B cell (primary cell): ENCODE data around the gene TMCC3. TPM values are rescaled to one million over a fixed set of nuclear protein-coding genes. Genes with fewer than 3 reads are reported as not detected.

Experiments
- ATAC-seq: fragments of 200-7000 bp; cut with Tn5 transposase; one replicate; pipeline ENCODE4 v1.10.0; 2021; ENCODE audit warnings: low read depth, mild to moderate bottlenecking, moderate number of reproducible peaks, moderate library complexity
- CTCF ChIA-PET: fragments of 350-600 bp; sonication (Branson Sonifier 250); formaldehyde crosslinking; loops from one replicate; lab custom pipeline; 2021; ENCODE audit warnings: antibody characterized with exemption, inconsistent platforms; lab: Charles Lee
- POLR2A ChIA-PET: fragments of 350-600 bp; sonication (Branson Sonifier 250); formaldehyde crosslinking; loops from one replicate; lab custom pipeline; 2021; ENCODE audit warnings: antibody characterized with exemption; lab: Charles Lee
- DNase-seq: peaks from one replicate; pipeline ENCODE4 v3.0.0; 2013
- H2AFZ ChIP-seq: 2 replicates; pipeline ENCODE4 v1.6.1; 2012; ENCODE audit warnings: mild to moderate bottlenecking, low read depth, low read length; ENCODE audit not compliant: insufficient read depth, poor library complexity, severe bottlenecking
- H3K27ac ChIP-seq, 2 donors: 1 replicate in 1 of 2; 2 replicates in 1 of 2; pipeline ENCODE4 v1.5.1; 2012 to 2013; ENCODE audit warnings: low read length in 2 of 2, mild to moderate bottlenecking in 2 of 2, moderate library complexity in 1 of 2
- H3K27me3 ChIP-seq, 4 experiments: fragments of 200-600 bp in 1 of 4; sonication (generic) in 1 of 4; replicated peaks in 1 of 4; 1 replicate in 2 of 4; 2 replicates in 2 of 4; pipeline versions ENCODE4 v1.6.1 to v1.7.0; 2013 to 2016; ENCODE audit warnings: low read length in 3 of 4, mild to moderate bottlenecking in 2 of 4, mixed read lengths in 1 of 4, moderate library complexity in 1 of 4; ENCODE audit not compliant: insufficient read depth in 4 of 4, control insufficient read depth in 3 of 4; ENCODE audit errors: control extremely low read depth in 1 of 4
- H3K36me3 ChIP-seq, 2 experiments: replicated peaks in 1 of 2; 1 replicate in 1 of 2; 2 replicates in 1 of 2; pipeline versions ENCODE4 v1.6.1 to v1.7.1; 2013; ENCODE audit warnings: low read length in 1 of 2; ENCODE audit not compliant: insufficient read depth in 2 of 2, control insufficient read depth in 1 of 2; ENCODE audit errors: control extremely low read depth in 1 of 2, extremely low read depth in 1 of 2
- H3K4me1 ChIP-seq, 2 donors: fragments of 200-600 bp in 1 of 2; sonication (generic) in 1 of 2; 1 replicate in 1 of 2; 2 replicates in 1 of 2; pipeline versions ENCODE4 v1.5.1 to v1.6.1; 2013 to 2017; ENCODE audit warnings: low read length in 2 of 2; ENCODE audit not compliant: control insufficient read depth in 2 of 2, insufficient read depth in 2 of 2
- H3K4me2 ChIP-seq: replicated peaks from 2 replicates; pipeline ENCODE3; 2012; ENCODE audit warnings: mild to moderate bottlenecking, low read depth, low read length; ENCODE audit not compliant: poor library complexity, severe bottlenecking
- H3K4me3 ChIP-seq, 5 experiments: fragments of 200-600 bp in 1 of 5; sonication (generic) in 1 of 5; 1 replicate in 3 of 5; 2 replicates in 2 of 5; pipeline versions ENCODE4 v1.5.1 to v1.7.0; 2011 to 2016; ENCODE audit warnings: low read length in 4 of 5, mild to moderate bottlenecking in 4 of 5, low read depth in 2 of 5, control low read depth in 1 of 5, moderate library complexity in 1 of 5; ENCODE audit not compliant: insufficient read depth in 1 of 5; ENCODE audit errors: control extremely low read depth in 1 of 5, extremely low read depth in 1 of 5
- H3K79me2 ChIP-seq: fragments of 200-600 bp; sonication (generic); one replicate; pipeline ENCODE4 v1.6.0; 2016; ENCODE audit warnings: low read length; ENCODE audit not compliant: control insufficient read depth, insufficient read depth
- H3K9ac ChIP-seq: fragments of 200-600 bp; sonication (generic); 2 replicates; pipeline ENCODE4 v1.6.1; 2017; ENCODE audit warnings: mild to moderate bottlenecking, low read length, moderate library complexity
- H3K9me3 ChIP-seq, 3 donors: one replicate each; pipeline versions ENCODE4 v1.6.1 to v1.7.1; 2013; ENCODE audit warnings: low read length in 2 of 3; ENCODE audit not compliant: control insufficient read depth in 2 of 3, insufficient read depth in 1 of 3; ENCODE audit errors: control extremely low read depth in 1 of 3
- H4K20me1 ChIP-seq: 2 replicates; pipeline ENCODE4 v1.6.0; 2012; ENCODE audit warnings: mild to moderate bottlenecking, low read length; ENCODE audit not compliant: insufficient read depth, control insufficient read depth, poor library complexity, severe bottlenecking
- H3K27ac Mint-ChIP-seq: one replicate; pipeline ENCODE4 v1.8.0; 2021; ENCODE audit warnings: mixed read lengths
- H3K27me3 Mint-ChIP-seq: one replicate; pipeline ENCODE4 v1.8.0; 2021; ENCODE audit warnings: mixed read lengths
- H3K4me1 Mint-ChIP-seq: one replicate; pipeline ENCODE4 v1.8.0; 2021; ENCODE audit warnings: mixed read lengths
- H3K4me3 Mint-ChIP-seq: one replicate; pipeline ENCODE4 v1.8.0; 2021; ENCODE audit warnings: mixed read lengths
- H3K9me3 Mint-ChIP-seq: one replicate; pipeline ENCODE4 v1.8.0; 2022; ENCODE audit warnings: mixed read lengths; ENCODE audit not compliant: insufficient read depth
- EZH2 ChIP-seq: IDR thresholded peaks from 2 replicates; pipeline ENCODE4 v1.6.1; 2012; ENCODE audit warnings: borderline replicate concordance, low read depth, mild to moderate bottlenecking, moderate library complexity, low read length; ENCODE audit not compliant: insufficient read depth, poor library complexity, severe bottlenecking
- WGBS: methylation state at CpG from one replicate; pipeline ENCODE4 v1.1.5; 2013; ENCODE audit warnings: missing lambda C conversion rate; ENCODE audit not compliant: insufficient coverage; 5-methylcytosine and 5-hydroxymethylcytosine counted together
- intact Hi-C: fragments of 100-400 bp; cut with micrococcal nuclease; formaldehyde crosslinking; loops from one replicate; pipeline ENCODE4 v1.10.0; 2022
- polyA plus RNA-seq: library from polyadenylated mRNA; depleted of rRNA; stranded (reverse); fragments of >200 nt; gene quantifications from 2 replicates; pipeline ENCODE4 v1.2.3, GENCODE V29; 2012
- total RNA-seq, 2 donors: library from RNA; stranded (reverse); fragments of 120-200 nt in 1 of 2; gene quantifications; 1 replicate in 1 of 2; 2 replicates in 1 of 2; pipeline versions ENCODE4 v1.2.3 to v1.2.4, GENCODE V29; 2013 to 2022
- TF ChIP-seq, protein P1 (sequence below): fragments of 200-600 bp; IDR thresholded peaks from one replicate; pipeline ENCODE4 v1.8.0; 2022; ENCODE audit warnings: antibody characterized with exemption, mild to moderate bottlenecking

TMCC3 gene
- total and polyA plus RNA-seq, 2 donors (not counting 1 experiment from before 2014, with no cell fraction given), result 4.5 to 8.8 TPM

DNA sequence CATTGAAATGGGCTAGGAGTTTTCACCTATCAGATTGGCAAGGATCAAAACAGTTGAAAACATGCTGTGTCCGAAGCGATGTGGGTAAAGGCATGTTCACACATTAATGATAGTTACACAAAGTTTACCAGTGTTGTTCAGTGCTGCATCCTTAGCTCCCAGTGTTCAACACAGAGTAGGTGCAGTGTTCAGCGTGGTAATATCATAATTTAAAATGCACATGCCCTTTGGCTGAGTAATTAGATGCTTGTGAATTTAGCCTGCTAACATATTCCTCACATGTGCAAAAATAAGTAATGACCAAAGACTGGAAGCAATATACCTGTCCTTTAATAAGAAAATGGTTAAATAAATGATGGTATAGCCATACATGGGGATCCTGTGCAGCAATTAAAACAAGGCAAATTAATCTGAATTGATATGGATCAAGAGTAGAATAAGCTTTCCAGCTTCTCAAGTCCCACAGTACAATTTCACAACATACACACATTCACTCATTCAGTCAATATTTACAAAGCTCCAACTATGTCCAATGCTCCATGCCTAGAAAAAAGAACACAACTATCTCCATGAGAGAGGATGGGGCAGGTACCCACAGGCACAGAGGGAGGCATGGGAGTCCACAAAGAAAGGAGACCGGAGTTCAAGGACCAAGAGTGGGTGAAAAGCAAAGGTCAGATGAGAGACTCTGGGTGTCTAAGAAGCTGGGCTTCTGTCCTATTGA lies 12.8 kb downstream of the TMCC3 start:
- POLR2A ChIA-PET, result interaction anchor here (0.5 to 0.6 kb wide), 2 partner anchors 11 to 41 kb away, joined by 3 to 4 read pairs; no protein-coding TSS in a partner anchor
- H3K27ac ChIP-seq, result no peak overlapping the region
- no peak overlapping the region for H3K9ac ChIP-seq
- no peak for ATAC-seq
- no peak for DNase-seq
- WGBS, result no CpG with 5 or more reads among the region's 4 CpGs
- no peak overlapping the region for H3K4me2 ChIP-seq
- TF ChIP-seq EZH2, result no peak
- TF ChIP-seq, protein P1, sequence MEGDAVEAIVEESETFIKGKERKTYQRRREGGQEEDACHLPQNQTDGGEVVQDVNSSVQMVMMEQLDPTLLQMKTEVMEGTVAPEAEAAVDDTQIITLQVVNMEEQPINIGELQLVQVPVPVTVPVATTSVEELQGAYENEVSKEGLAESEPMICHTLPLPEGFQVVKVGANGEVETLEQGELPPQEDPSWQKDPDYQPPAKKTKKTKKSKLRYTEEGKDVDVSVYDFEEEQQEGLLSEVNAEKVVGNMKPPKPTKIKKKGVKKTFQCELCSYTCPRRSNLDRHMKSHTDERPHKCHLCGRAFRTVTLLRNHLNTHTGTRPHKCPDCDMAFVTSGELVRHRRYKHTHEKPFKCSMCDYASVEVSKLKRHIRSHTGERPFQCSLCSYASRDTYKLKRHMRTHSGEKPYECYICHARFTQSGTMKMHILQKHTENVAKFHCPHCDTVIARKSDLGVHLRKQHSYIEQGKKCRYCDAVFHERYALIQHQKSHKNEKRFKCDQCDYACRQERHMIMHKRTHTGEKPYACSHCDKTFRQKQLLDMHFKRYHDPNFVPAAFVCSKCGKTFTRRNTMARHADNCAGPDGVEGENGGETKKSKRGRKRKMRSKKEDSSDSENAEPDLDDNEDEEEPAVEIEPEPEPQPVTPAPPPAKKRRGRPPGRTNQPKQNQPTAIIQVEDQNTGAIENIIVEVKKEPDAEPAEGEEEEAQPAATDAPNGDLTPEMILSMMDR, result no peak
- no peaks in the 10 kb centered on the region for H4K20me1 ChIP-seq
- H3K79me2 ChIP-seq, result peaks cover 8% of the 10 kb centered on the region
- H3K27me3 Mint-ChIP-seq, result no peaks in the 10 kb centered on the region
- H3K4me3 Mint-ChIP-seq, result no peak overlapping the region
- H3K4me1 Mint-ChIP-seq, result peaks cover 4% of the 10 kb centered on the region
- intact Hi-C loops, result no loop called here
- H3K27ac Mint-ChIP-seq, result no peak overlapping the region
- no peaks in the 10 kb centered on the region for H3K36me3 ChIP-seq
- no peak overlapping the region for H2AFZ ChIP-seq
- H3K27me3 ChIP-seq, result no peaks in the 10 kb centered on the region
- H3K4me3 ChIP-seq, result no peak overlapping the region
- CTCF ChIA-PET, result no interaction called here
- H3K9me3 ChIP-seq, result no peaks in the 10 kb centered on the region
- H3K9me3 Mint-ChIP-seq, result no peaks in the 10 kb centered on the region
- no peaks in the 10 kb centered on the region for H3K4me1 ChIP-seq

DNA sequence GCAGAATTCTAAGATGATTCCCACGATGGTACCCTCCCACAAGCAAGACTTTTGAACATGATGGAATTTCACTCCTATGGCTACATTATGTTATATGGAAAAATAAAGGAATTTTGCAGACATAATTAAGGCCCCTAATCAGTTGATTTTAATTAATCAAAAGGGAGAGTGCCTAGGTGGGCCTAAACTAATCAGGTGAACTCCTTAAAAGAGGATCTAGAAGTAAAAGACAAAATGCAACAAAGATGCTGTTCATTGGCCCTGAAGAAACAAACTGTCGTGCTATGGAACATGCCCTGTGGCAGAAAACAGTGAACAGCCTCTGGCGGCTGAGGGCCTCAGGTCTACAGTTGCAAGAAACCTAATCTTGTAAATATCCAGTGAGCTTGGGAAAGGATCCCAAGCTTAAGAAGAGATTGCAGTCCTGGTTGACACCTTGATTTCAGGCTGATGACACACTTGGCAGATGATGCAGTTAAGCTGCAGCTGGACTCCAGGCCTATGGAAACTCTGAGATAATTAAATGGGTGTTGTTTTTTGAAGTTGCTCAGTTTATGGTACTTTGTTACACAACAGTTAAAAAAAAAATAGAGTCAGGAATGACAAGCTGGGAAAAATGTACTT lies 13.8 kb downstream of the TMCC3 start:
- no peak overlapping the region for H3K4me3 ChIP-seq
- Mint-ChIP-seq H3K27ac (no peak overlapping the region), H3K4me3 (no peak overlapping the region), H3K9me3 (no peaks in the 10 kb centered on the region), H3K27me3 (no peaks in the 10 kb centered on the region), H3K4me1 (peaks cover 4% of the 10 kb centered on the region)
- H3K4me2 ChIP-seq, result no peak overlapping the region
- H2AFZ ChIP-seq, result no peak overlapping the region
- POLR2A ChIA-PET, result no interaction called here
- TF ChIP-seq, protein P1, result no peak
- no peak for TF ChIP-seq EZH2
- H3K79me2 ChIP-seq, result peaks cover 6% of the 10 kb centered on the region
- no peak for ATAC-seq
- CTCF ChIA-PET, result interaction anchor here (0.7 kb wide), 1 partner anchor 11 kb away, joined by 4 read pairs; no protein-coding TSS in a partner anchor
- H3K27me3 ChIP-seq, result no peaks in the 10 kb centered on the region
- no peak overlapping the region for H3K9ac ChIP-seq
- WGBS, result 96% methylated on average over 2 of the region's 3 CpGs
- intact Hi-C loops, result no loop called here
- H3K4me1 ChIP-seq, result no peaks in the 10 kb centered on the region
- no peak for DNase-seq
- H3K27ac ChIP-seq, result no peak overlapping the region
- no peaks in the 10 kb centered on the region for H3K36me3 ChIP-seq
- no peaks in the 10 kb centered on the region for H3K9me3 ChIP-seq
- no peaks in the 10 kb centered on the region for H4K20me1 ChIP-seq
